ENCODE results near the gene TRMT44.

DNA sequence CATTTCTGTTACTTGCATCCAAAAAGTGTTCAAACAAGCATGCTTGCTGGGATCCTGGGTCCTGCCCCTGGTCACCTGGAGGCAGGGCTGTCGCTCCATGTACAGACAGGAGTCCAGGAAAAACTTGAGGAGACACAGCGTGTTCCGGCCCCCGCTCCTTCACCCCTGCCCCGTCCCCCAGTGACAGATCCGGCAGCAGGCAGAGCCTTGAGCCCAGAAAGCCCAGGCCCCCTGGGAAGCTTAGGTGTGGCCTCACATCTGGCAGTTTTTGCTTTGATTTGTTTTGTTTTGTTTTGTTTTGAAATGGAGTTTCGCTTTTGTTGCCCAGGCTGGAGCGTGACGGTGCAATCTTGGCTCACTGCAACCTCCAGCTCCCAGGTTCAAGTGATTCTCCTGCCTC, 67.0 kb downstream of the TRMT44 start:
- TF ChIP-seq POLR2A (IDR thresholded peaks at IDR 0.05): no peak
- TF ChIP-seq, protein P1, sequence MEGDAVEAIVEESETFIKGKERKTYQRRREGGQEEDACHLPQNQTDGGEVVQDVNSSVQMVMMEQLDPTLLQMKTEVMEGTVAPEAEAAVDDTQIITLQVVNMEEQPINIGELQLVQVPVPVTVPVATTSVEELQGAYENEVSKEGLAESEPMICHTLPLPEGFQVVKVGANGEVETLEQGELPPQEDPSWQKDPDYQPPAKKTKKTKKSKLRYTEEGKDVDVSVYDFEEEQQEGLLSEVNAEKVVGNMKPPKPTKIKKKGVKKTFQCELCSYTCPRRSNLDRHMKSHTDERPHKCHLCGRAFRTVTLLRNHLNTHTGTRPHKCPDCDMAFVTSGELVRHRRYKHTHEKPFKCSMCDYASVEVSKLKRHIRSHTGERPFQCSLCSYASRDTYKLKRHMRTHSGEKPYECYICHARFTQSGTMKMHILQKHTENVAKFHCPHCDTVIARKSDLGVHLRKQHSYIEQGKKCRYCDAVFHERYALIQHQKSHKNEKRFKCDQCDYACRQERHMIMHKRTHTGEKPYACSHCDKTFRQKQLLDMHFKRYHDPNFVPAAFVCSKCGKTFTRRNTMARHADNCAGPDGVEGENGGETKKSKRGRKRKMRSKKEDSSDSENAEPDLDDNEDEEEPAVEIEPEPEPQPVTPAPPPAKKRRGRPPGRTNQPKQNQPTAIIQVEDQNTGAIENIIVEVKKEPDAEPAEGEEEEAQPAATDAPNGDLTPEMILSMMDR (IDR thresholded peaks at IDR 0.05): no peak

Data from thyroid gland (tissue), 4 donors.